ENCODE measurements around the gene CPNE6.

DNA sequence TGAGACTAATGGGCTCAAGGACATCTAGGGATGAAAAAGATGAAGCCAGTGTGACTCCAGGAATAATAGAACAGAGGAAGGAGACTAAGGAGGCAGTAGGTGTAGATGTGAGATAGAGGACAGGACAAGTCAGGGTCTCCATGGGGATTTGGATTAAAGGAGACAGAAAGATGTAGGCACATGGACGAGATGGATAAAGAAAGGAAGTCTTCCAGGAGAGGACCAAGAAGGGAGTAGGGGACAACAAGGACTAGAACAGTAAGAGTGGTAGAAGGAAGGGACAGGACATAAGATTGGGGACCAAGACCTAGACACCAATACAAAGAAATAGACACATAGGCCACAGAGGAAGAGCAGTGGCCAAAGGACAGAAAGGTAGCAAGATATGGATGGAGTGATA, 15.6 kb downstream of the CPNE6 start:
- TF ChIP-seq, protein P1, sequence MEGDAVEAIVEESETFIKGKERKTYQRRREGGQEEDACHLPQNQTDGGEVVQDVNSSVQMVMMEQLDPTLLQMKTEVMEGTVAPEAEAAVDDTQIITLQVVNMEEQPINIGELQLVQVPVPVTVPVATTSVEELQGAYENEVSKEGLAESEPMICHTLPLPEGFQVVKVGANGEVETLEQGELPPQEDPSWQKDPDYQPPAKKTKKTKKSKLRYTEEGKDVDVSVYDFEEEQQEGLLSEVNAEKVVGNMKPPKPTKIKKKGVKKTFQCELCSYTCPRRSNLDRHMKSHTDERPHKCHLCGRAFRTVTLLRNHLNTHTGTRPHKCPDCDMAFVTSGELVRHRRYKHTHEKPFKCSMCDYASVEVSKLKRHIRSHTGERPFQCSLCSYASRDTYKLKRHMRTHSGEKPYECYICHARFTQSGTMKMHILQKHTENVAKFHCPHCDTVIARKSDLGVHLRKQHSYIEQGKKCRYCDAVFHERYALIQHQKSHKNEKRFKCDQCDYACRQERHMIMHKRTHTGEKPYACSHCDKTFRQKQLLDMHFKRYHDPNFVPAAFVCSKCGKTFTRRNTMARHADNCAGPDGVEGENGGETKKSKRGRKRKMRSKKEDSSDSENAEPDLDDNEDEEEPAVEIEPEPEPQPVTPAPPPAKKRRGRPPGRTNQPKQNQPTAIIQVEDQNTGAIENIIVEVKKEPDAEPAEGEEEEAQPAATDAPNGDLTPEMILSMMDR (IDR thresholded peaks at IDR 0.05), result no peak
- no peak for TF ChIP-seq POLR2A (IDR thresholded peaks at IDR 0.05)
